RPMI8226 (cell line): ENCODE results near the gene LMNA.
"Not testable (repeated sequence)": the region's sequence is repeated elsewhere in the genome, so short reads cannot be mapped to it uniquely, and the experiment has no call there.

Experiments used
- DNase-seq: peaks from one replicate; pipeline ENCODE4 v3.0.0-alpha.2; 2015

LMNA gene

DNA sequence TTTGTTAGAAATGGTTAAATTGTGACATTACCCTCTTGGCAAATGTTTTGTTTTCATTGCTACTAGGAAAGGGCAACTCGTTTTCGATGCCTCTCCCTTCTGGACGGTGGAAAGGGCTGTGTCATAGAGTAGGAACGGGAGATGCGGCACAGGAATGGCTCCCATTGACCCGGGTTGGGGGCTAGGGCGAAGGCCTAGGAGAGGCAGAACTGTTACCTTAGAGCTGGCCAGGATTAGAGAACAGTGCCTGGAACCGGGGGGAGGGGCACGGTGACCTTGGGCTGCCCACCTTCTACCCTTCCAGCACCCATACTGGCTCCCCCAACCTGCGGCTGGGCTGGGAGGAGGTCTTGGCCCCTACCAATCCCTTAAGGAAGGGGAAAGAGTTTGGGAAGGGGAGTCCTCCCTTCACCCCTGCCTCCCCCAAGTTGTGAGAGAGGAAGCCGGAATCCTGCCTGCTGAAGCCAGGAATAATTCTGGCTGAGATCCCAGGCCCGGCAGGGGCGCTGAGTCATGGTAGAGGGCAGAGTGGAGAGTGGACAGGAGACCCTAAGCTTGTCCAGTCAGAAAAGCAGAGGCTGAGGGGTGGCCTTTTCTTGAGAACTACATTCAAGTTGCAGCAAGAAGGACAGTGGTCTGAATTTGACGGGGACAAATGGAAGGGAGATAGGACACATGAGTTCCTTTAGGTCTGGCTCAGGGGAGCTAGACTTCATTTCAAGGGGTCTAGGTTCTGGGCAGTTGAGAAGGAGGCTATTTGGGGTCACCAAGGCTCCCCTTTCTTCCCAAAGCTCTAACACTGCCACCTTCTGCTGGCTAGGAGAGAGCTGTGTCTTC is 8.2 kb downstream of the LMNA start:
- no peak for DNase-seq

- DNase-seq: peak; percentile 96
Observed at GRCh38 chr1:156123356-156124196, 9.1 kb downstream of the LMNA start.

DNA sequence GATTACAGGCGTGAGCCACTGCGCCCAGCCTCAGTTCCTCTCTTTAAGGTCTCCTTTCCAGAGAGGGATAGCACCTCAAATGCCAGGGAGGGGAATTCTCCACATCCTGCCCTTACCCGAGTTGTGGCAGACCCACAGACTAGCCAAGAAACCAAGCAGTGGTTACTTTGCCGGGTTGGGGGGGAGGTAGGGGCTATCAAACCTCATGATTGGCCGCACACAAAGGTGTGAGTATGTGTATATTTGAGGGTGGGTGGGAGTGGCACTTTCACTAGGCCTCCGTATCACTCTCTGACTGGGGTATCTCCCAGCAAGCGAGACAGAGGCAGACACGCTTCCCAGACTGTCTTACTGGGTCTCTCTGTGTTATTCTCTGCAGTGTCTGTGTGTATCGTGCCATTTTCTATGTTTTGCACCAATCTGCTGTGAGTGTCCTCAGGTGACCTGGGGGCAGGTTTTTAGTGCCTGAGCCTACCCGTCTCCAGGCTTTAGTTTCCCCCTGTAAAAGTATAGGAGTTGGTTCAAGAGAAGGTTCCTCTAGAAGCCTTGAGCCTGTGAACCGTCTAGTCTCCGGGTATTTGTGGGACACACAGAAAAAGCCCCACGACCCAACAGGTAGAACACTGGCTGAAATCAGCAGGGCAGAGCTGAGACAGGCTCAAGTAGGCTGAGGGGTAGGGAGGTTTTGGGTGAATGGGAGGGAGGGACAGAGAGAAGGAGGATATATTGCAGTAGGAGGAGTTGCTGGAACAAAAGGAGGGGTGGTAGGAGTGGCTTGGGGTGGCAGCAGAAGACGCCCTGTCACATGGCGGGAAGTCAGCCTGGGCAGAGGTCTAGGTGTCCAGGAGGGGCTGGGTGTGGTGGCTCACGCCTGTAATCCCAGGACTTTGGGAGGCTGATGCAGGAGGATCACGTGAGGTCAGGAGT is 10.3 kb downstream of the LMNA start:
- peak; percentile 81 for DNase-seq

DNA sequence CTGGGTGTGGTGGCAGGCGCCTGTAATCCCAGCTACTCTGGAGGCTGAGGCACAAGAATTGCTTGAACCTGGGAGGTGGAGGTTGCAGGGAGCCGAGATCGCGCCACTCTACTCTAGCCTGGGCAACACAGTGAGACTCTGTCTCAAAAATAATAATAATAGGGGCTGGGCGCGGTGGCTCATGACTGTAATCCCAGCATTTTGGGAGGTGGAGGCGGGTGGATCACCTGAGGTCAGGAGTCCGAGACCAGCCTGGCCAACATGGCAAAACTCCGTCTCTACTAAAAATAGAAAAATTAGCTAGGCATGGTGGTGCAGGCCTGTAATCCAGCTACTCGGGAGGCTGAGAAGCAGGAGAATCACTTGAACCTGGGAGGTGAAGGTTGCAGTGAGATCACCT is 11.0 kb downstream of the LMNA start:
- DNase-seq: not testable (repeated sequence)

- peak; percentile 97 for DNase-seq
Observed at GRCh38 chr1:156126043-156126629, 11.6 kb downstream of the LMNA start.

GRCh38 chr1:156126630-156127534 is 12.4 kb downstream of the LMNA start:
- peak; percentile 94 for DNase-seq

DNA sequence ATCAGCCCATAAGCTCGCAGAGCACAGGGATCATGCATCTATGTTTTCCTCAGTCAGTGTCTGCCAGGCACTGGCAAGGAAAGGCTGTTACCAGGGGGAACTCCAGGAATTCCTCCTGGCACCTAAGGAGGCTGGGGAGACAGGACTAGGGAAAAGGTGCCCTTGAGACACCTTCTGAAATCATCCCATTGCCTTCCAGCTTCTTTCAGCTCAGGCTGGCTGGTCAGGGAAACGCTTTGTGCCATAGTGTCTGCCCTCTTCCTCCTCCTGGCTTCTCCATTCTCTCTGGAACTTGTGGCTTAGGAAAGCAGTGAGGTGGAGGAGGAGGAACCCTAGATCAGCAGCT is 13.8 kb downstream of the LMNA start:
- DNase-seq: no peak

- no peak for DNase-seq
Observed at GRCh38 chr1:156128654-156129597, 14.4 kb downstream of the LMNA start.

DNA sequence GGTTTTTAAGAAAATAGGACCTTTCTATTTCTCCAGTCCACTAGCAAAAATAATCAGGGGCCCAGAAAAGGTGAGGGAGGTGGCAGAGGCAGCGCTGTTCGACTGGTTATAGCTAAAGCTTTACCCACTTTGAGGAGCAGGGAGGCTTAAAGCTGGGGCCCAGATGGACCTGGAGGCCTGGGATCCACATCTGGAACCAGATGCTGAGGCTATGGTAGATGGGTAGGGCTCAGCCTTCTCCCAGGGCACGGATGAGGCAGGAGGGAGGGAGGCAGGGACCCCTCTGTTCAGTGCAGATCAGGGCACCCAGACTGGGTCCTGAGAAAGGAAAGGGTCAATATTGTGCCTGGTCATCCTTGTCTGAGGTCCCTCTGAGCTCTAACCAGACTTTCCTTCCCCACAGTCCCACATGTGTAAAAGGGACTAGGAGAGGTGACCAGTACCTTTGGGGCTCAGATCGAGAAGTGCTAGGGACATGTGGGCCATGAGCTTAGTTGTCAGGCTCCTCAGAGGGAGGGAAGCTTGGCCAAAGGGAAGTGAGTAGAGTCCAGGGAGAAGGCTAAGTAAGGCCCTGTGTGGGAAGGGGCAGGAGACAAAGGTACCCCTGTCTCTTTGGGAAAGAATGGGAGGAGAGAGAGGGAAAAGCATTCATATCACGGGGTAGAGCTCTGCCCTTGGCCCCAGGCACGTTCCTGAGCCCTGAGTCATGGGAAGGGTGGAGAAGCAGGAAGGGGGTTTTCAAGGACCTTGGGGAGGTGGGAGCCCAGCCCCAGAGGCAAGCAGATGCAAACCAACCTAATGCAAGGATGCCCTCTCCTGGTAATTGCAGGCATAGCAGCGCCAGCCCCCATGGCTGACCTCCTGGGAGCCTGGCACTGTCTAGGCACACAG is 15.4 kb downstream of the LMNA start:
- peak; percentile 73 for DNase-seq

DNA sequence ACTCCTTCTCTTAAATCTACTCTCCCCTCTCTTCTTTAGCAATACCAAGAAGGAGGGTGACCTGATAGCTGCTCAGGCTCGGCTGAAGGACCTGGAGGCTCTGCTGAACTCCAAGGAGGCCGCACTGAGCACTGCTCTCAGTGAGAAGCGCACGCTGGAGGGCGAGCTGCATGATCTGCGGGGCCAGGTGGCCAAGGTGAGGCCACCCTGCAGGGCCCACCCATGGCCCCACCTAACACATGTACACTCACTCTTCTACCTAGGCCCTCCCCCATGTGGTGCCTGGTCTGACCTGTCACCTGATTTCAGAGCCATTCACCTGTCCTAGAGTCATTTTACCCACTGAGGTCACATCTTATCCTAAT is 16.0 kb downstream of the LMNA start:
- DNase-seq: no peak

DNA sequence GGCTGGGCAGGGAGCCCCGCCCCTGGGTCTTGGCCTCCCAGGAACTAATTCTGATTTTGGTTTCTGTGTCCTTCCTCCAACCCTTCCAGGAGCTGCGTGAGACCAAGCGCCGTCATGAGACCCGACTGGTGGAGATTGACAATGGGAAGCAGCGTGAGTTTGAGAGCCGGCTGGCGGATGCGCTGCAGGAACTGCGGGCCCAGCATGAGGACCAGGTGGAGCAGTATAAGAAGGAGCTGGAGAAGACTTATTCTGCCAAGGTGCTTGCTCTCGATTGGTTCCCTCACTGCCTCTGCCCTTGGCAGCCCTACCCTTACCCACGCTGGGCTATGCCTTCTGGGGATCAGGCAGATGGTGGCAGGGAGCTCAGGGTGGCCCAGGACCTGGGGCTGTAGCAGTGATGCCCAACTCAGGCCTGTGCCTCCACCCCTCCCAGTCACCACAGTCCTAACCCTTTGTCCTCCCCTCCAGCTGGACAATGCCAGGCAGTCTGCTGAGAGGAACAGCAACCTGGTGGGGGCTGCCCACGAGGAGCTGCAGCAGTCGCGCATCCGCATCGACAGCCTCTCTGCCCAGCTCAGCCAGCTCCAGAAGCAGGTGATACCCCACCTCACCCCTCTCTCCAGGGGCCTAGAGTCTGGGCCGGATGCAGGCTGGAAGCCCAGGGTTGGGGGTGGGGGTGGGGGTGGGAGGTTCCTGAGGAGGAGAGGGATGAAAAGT is 20.4 kb downstream of the LMNA start:
- DNase-seq: no peak

GRCh38 chr1:156135930-156136871 is 21.7 kb downstream of the LMNA start:
- no peak for DNase-seq

DNA sequence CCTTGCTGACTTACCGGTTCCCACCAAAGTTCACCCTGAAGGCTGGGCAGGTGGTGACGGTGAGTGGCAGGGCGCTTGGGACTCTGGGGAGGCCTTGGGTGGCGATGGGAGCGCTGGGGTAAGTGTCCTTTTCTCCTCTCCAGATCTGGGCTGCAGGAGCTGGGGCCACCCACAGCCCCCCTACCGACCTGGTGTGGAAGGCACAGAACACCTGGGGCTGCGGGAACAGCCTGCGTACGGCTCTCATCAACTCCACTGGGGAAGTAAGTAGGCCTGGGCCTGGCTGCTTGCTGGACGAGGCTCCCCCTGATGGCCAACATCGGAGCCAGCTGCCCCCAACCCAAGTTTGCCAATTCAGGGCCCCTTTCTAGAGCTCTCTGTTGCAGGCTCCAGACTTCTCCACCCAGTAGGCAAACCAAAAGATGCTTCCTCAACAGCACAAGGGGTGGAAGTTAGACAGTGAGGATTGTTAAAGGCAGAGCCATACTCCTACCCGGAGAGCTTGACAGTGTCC is 22.5 kb downstream of the LMNA start:
- DNase-seq: no peak

DNA sequence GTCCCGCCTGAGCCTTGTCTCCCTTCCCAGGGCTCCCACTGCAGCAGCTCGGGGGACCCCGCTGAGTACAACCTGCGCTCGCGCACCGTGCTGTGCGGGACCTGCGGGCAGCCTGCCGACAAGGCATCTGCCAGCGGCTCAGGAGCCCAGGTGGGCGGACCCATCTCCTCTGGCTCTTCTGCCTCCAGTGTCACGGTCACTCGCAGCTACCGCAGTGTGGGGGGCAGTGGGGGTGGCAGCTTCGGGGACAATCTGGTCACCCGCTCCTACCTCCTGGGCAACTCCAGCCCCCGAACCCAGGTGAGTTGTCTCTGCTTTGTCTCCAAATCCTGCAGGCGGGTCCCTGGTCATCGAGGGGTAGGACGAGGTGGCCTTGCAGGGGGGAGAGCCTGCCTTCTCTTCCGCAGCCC is 24.0 kb downstream of the LMNA start:
- no peak for DNase-seq

- DNase-seq: peak; percentile 37
Observed at GRCh38 chr1:156140879-156141707, 26.6 kb downstream of the LMNA start.
